Activated CD4-positive, alpha-beta memory T cell treated with anti-CD3 and anti-CD28 coated beads for 36 hours (primary cell): ENCODE results near the gene UBR4. TPM values are rescaled to one million over a fixed set of nuclear protein-coding genes. Genes with fewer than 3 reads are reported as not detected.

Source experiments
- CTCF ChIA-PET: fragments of 350-600 bp; sonication (Branson Sonifier 250); formaldehyde crosslinking; loops from one replicate; lab custom pipeline; 2021; ENCODE audit warnings: antibody characterized with exemption, inconsistent platforms; lab: Charles Lee
- POLR2A ChIA-PET: fragments of 350-600 bp; sonication (Branson Sonifier 250); formaldehyde crosslinking; loops from one replicate; lab custom pipeline; 2021; ENCODE audit warnings: antibody characterized with exemption; lab: Charles Lee
- DNase-seq: peaks from one replicate; pipeline ENCODE4 v3.0.0-alpha.2; 2020
- H3K27ac Mint-ChIP-seq: one replicate; pipeline ENCODE4 v1.8.0; 2021; ENCODE audit warnings: mixed read lengths
- H3K27me3 Mint-ChIP-seq: one replicate; pipeline ENCODE4 v1.8.0; 2021; ENCODE audit warnings: mixed read lengths
- H3K36me3 Mint-ChIP-seq: one replicate; pipeline ENCODE4 v1.8.0; 2021; ENCODE audit warnings: mixed read lengths
- H3K4me1 Mint-ChIP-seq: one replicate; pipeline ENCODE4 v1.8.0; 2021; ENCODE audit warnings: low read depth, mixed read lengths
- H3K4me3 Mint-ChIP-seq: one replicate; pipeline ENCODE4 v1.8.0; 2021; ENCODE audit warnings: mild to moderate bottlenecking, mixed read lengths
- H3K9me3 Mint-ChIP-seq: one replicate; pipeline ENCODE4 v1.8.0; 2021; ENCODE audit warnings: mixed read lengths
- intact Hi-C: fragments of 100-400 bp; cut with micrococcal nuclease; formaldehyde crosslinking; loops from one replicate; pipeline ENCODE4 v1.15.1; 2023
- total RNA-seq, 2 experiments: library from RNA; stranded (reverse); gene quantifications; one replicate each; pipeline ENCODE4 v1.2.3, GENCODE V29; 2021

The UBR4 gene
- total RNA-seq, 2 experiments from 2014 or later, result 104 to 116 TPM

- CTCF ChIA-PET, result interaction anchor here (0.9 to 3.4 kb wide), 7 partner anchors 8 to 584 kb away, joined by 3 to 12 read pairs (median 3); no protein-coding TSS in a partner anchor
- H3K36me3 Mint-ChIP-seq, result peaks cover 83% of the 10 kb centered on the region
- H3K4me1 Mint-ChIP-seq, result peaks cover 19% of the 10 kb centered on the region
- no peak overlapping the region for H3K4me3 Mint-ChIP-seq
- POLR2A ChIA-PET, result interaction anchor here (1.1 to 1.4 kb wide), 2 partner anchors 17 to 21 kb away, joined by 3 to 4 read pairs; no protein-coding TSS in a partner anchor
- DNase-seq, result no peak
- H3K9me3 Mint-ChIP-seq, result no peaks in the 10 kb centered on the region
- intact Hi-C loops, result no loop called here
- H3K27me3 Mint-ChIP-seq, result no peaks in the 10 kb centered on the region
- no peak overlapping the region for H3K27ac Mint-ChIP-seq
Observed at GRCh38 chr1:19166066-19166465, 44.0 kb downstream of the UBR4 start.

GRCh38 chr1:19165501-19165900 lies 44.6 kb downstream of the UBR4 start:
- Mint-ChIP-seq H3K4me1 (peaks cover 15% of the 10 kb centered on the region), H3K27me3 (no peaks in the 10 kb centered on the region), H3K27ac (no peak overlapping the region), H3K4me3 (no peak overlapping the region), H3K9me3 (no peaks in the 10 kb centered on the region), H3K36me3 (peaks cover 85% of the 10 kb centered on the region)
- intact Hi-C loops, result no loop called here
- POLR2A ChIA-PET, result interaction anchor here (1.4 kb wide), 1 partner anchor 17 kb away, joined by 3 read pairs; no protein-coding TSS in a partner anchor
- DNase-seq, result no peak
- CTCF ChIA-PET, result interaction anchor here (0.9 to 3.4 kb wide), 5 partner anchors 9 to 584 kb away, joined by 3 to 12 read pairs (median 3); no protein-coding TSS in a partner anchor

GRCh38 chr1:19164274-19165015 lies 45.6 kb downstream of the UBR4 start:
- Mint-ChIP-seq H3K27me3 (no peaks in the 10 kb centered on the region), H3K27ac (peak overlapping the region; percentile 50), H3K4me3 (no peak overlapping the region), H3K9me3 (no peaks in the 10 kb centered on the region), H3K36me3 (peaks cover 89% of the 10 kb centered on the region), H3K4me1 (peaks cover 5% of the 10 kb centered on the region)
- CTCF ChIA-PET, result interaction anchor here (2.0 to 3.4 kb wide), 2 partner anchors 10 to 77 kb away, joined by 6 to 12 read pairs; no protein-coding TSS in a partner anchor
- DNase-seq, result no peak
- POLR2A ChIA-PET, result no interaction called here
- intact Hi-C loops, result no loop called here

- CTCF ChIA-PET, result no interaction called here
- no peak overlapping the region for H3K27ac Mint-ChIP-seq
- no peaks in the 10 kb centered on the region for H3K4me1 Mint-ChIP-seq
- peaks cover 82% of the 10 kb centered on the region for H3K36me3 Mint-ChIP-seq
- DNase-seq, result no peak
- intact Hi-C loops, result no loop called here
- no peak overlapping the region for H3K4me3 Mint-ChIP-seq
- POLR2A ChIA-PET, result no interaction called here
- H3K27me3 Mint-ChIP-seq, result no peaks in the 10 kb centered on the region
- no peaks in the 10 kb centered on the region for H3K9me3 Mint-ChIP-seq
Observed at GRCh38 chr1:19163261-19163660, 46.8 kb downstream of the UBR4 start.

- H3K4me1 Mint-ChIP-seq, result no peaks in the 10 kb centered on the region
- ChIA-PET CTCF (no interaction called here), POLR2A (no interaction called here)
Observed at GRCh38 chr1:19160831-19161230, 49.2 kb downstream of the UBR4 start.

GRCh38 chr1:19157653-19158052 lies 52.4 kb downstream of the UBR4 start:
- Mint-ChIP-seq H3K4me3 (no peak overlapping the region), H3K4me1 (no peaks in the 10 kb centered on the region), H3K27ac (no peak overlapping the region), H3K27me3 (no peaks in the 10 kb centered on the region), H3K36me3 (peaks cover 81% of the 10 kb centered on the region), H3K9me3 (no peaks in the 10 kb centered on the region)
- no peak for DNase-seq
- ChIA-PET POLR2A (interaction anchor here (0.8 kb wide), 1 partner anchor 7 kb away, joined by 5 read pairs; no protein-coding TSS in a partner anchor), CTCF (interaction anchor here (0.7 kb wide), 1 partner anchor 23 kb away, joined by 3 read pairs; no protein-coding TSS in a partner anchor)
- intact Hi-C loops, result loop anchor here (10.0 kb wide), 1 partner anchor 63 kb away; no protein-coding TSS in a partner anchor

More at GRCh38 chr1:19160831-19161230, 49.2 kb downstream of the UBR4 start:
- Mint-ChIP-seq H3K27ac (no peak overlapping the region), H3K9me3 (no peaks in the 10 kb centered on the region), H3K27me3 (no peaks in the 10 kb centered on the region), H3K36me3 (peaks cover 80% of the 10 kb centered on the region), H3K4me3 (no peak overlapping the region)
- intact Hi-C loops, result no loop called here
- DNase-seq, result no peak

- intact Hi-C loops, result loop anchor here (10.0 kb wide), 1 partner anchor 62 kb away; no protein-coding TSS in a partner anchor
- DNase-seq, result no peak
- no peak overlapping the region for H3K27ac Mint-ChIP-seq
- ChIA-PET CTCF (interaction anchor here (0.6 kb wide), 1 partner anchor 78 kb away, joined by 3 read pairs; no protein-coding TSS in a partner anchor), POLR2A (no interaction called here)
- no peaks in the 10 kb centered on the region for H3K9me3 Mint-ChIP-seq
- no peak overlapping the region for H3K4me3 Mint-ChIP-seq
- no peaks in the 10 kb centered on the region for H3K4me1 Mint-ChIP-seq
- no peaks in the 10 kb centered on the region for H3K27me3 Mint-ChIP-seq
- H3K36me3 Mint-ChIP-seq, result peaks cover 82% of the 10 kb centered on the region
Observed at GRCh38 chr1:19156676-19157075, 53.4 kb downstream of the UBR4 start.

- DNase-seq, result no peak
- ChIA-PET CTCF (no interaction called here), POLR2A (no interaction called here)
- Mint-ChIP-seq H3K9me3 (no peaks in the 10 kb centered on the region), H3K27ac (no peak overlapping the region), H3K4me1 (no peaks in the 10 kb centered on the region), H3K27me3 (no peaks in the 10 kb centered on the region), H3K4me3 (no peak overlapping the region), H3K36me3 (peaks cover 79% of the 10 kb centered on the region)
- intact Hi-C loops, result loop anchor here (10.0 kb wide), 1 partner anchor 60 kb away; no protein-coding TSS in a partner anchor
Observed at GRCh38 chr1:19154876-19155275, 55.2 kb downstream of the UBR4 start.

GRCh38 chr1:19153169-19153568 lies 56.9 kb downstream of the UBR4 start:
- Mint-ChIP-seq H3K36me3 (peaks cover 90% of the 10 kb centered on the region), H3K9me3 (no peaks in the 10 kb centered on the region), H3K4me3 (no peak overlapping the region), H3K4me1 (no peaks in the 10 kb centered on the region), H3K27me3 (no peaks in the 10 kb centered on the region), H3K27ac (no peak overlapping the region)
- intact Hi-C loops, result loop anchor here (10.0 kb wide), 1 partner anchor 58 kb away; no protein-coding TSS in a partner anchor
- DNase-seq, result no peak
- CTCF ChIA-PET, result interaction anchor here (0.6 to 1.3 kb wide), 2 partner anchors 27 to 77 kb away, joined by 3 read pairs; no protein-coding TSS in a partner anchor
- POLR2A ChIA-PET, result no interaction called here

GRCh38 chr1:19151537-19151936 lies 58.5 kb downstream of the UBR4 start:
- Mint-ChIP-seq H3K36me3 (peaks cover 90% of the 10 kb centered on the region), H3K27me3 (no peaks in the 10 kb centered on the region), H3K9me3 (no peaks in the 10 kb centered on the region), H3K4me3 (no peak overlapping the region), H3K4me1 (no peaks in the 10 kb centered on the region), H3K27ac (no peak overlapping the region)
- intact Hi-C loops, result loop anchor here (10.0 kb wide), 1 partner anchor 57 kb away; no protein-coding TSS in a partner anchor
- CTCF ChIA-PET, result no interaction called here
- POLR2A ChIA-PET, result no interaction called here
- no peak for DNase-seq

- H3K4me3 Mint-ChIP-seq, result no peak overlapping the region
- H3K27me3 Mint-ChIP-seq, result no peaks in the 10 kb centered on the region
- CTCF ChIA-PET, result interaction anchor here (0.5 to 1.6 kb wide), 2 partner anchors 91 to 451 kb away, joined by 3 to 4 read pairs; no protein-coding TSS in a partner anchor
- POLR2A ChIA-PET, result interaction anchor here (0.6 kb wide), 2 partner anchors 8 to 42 kb away, joined by 3 to 5 read pairs; no protein-coding TSS in a partner anchor
- H3K9me3 Mint-ChIP-seq, result no peaks in the 10 kb centered on the region
- peaks cover 90% of the 10 kb centered on the region for H3K36me3 Mint-ChIP-seq
- H3K4me1 Mint-ChIP-seq, result no peaks in the 10 kb centered on the region
- DNase-seq, result no peak
- no peak overlapping the region for H3K27ac Mint-ChIP-seq
- intact Hi-C loops, result loop anchor here (10.0 kb wide), 1 partner anchor 55 kb away; no protein-coding TSS in a partner anchor
Observed at GRCh38 chr1:19149736-19150135, 60.3 kb downstream of the UBR4 start.

GRCh38 chr1:19140465-19140864 lies 69.6 kb downstream of the UBR4 start:
- Mint-ChIP-seq H3K36me3 (peaks cover 68% of the 10 kb centered on the region), H3K9me3 (no peaks in the 10 kb centered on the region), H3K27ac (no peak overlapping the region), H3K4me1 (no peaks in the 10 kb centered on the region), H3K4me3 (no peak overlapping the region), H3K27me3 (no peaks in the 10 kb centered on the region)
- ChIA-PET POLR2A (no interaction called here), CTCF (interaction anchor here (1.6 kb wide), 1 partner anchor 233 kb away, joined by 4 read pairs; no protein-coding TSS in a partner anchor)
- DNase-seq, result no peak
- intact Hi-C loops, result no loop called here
